ENCODE measurements around the gene RPS17.
"Not testable (repeated sequence)": the region's sequence is repeated elsewhere in the genome, so short reads cannot be mapped to it uniquely, and the experiment has no call there.

RPS17 gene

GRCh38 chr15:82513587-82513986 lies 26.7 kb downstream of the RPS17 start:
- DNase-seq (ENCODE audit: low read depth in 2 of 2) = not testable (repeated sequence)

GRCh38 chr15:82507693-82508092 lies 32.6 kb downstream of the RPS17 start:
- DNase-seq (ENCODE audit: low read depth in 2 of 2) = not testable (repeated sequence)

GRCh38 chr15:82507087-82507486 lies 33.2 kb downstream of the RPS17 start:
- not testable (repeated sequence) for DNase-seq (ENCODE audit: low read depth in 2 of 2)

- DNase-seq (ENCODE audit: low read depth in 2 of 2) = not testable (repeated sequence)
These were observed 34.4 kb downstream of the RPS17 start for GRCh38 chr15:82505842-82506241.

- DNase-seq (ENCODE audit: low read depth in 2 of 2) = not testable (repeated sequence)
These were observed 36.2 kb downstream of the RPS17 start for GRCh38 chr15:82504074-82504473.

- DNase-seq (ENCODE audit: low read depth in 2 of 2) = not testable (repeated sequence)
These were observed 37.4 kb downstream of the RPS17 start for GRCh38 chr15:82502700-82503339.

- not testable (repeated sequence) for DNase-seq (ENCODE audit: low read depth in 2 of 2)
These were observed 39.5 kb downstream of the RPS17 start for GRCh38 chr15:82500772-82501171.

- DNase-seq (ENCODE audit: low read depth in 2 of 2) = not testable (repeated sequence)
These were observed 42.3 kb downstream of the RPS17 start for GRCh38 chr15:82497978-82498377.

GRCh38 chr15:82488250-82488649 lies 52.0 kb downstream of the RPS17 start:
- DNase-seq (ENCODE audit: low read depth in 2 of 2) = not testable (repeated sequence)

- DNase-seq (ENCODE audit: low read depth in 2 of 2) = not testable (repeated sequence)
These were observed 53.2 kb downstream of the RPS17 start for GRCh38 chr15:82487045-82487444.
